ENCODE results near the gene UBE2K.

UBE2K gene

DNA sequence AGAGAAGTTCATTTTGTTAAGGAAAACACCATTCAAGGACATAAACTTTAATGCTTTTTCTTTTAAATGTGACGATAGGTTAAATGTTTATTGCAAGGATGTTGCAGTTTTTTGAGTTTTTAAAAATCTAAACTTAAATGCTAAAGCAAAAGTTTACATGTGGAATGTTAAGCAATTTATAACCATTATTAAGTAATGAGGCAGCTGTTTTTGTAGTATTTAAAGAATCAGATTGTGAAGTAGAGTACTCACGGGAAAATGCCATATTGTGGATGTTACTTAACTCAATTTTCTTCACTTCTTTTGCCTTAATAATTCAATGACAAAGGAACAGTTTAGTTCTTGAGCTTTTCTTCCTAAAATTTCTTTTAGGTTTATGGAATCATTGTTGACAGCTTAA lies 43.5 kb downstream of the UBE2K start:
- TF ChIP-seq ZFX (IDR thresholded peaks at IDR 0.05): no peak
- TF ChIP-seq, protein P1, sequence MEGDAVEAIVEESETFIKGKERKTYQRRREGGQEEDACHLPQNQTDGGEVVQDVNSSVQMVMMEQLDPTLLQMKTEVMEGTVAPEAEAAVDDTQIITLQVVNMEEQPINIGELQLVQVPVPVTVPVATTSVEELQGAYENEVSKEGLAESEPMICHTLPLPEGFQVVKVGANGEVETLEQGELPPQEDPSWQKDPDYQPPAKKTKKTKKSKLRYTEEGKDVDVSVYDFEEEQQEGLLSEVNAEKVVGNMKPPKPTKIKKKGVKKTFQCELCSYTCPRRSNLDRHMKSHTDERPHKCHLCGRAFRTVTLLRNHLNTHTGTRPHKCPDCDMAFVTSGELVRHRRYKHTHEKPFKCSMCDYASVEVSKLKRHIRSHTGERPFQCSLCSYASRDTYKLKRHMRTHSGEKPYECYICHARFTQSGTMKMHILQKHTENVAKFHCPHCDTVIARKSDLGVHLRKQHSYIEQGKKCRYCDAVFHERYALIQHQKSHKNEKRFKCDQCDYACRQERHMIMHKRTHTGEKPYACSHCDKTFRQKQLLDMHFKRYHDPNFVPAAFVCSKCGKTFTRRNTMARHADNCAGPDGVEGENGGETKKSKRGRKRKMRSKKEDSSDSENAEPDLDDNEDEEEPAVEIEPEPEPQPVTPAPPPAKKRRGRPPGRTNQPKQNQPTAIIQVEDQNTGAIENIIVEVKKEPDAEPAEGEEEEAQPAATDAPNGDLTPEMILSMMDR (conservative IDR thresholded peaks at IDR 0.05): no peak
- H3K27ac ChIP-seq: no peak overlapping the region

DNA sequence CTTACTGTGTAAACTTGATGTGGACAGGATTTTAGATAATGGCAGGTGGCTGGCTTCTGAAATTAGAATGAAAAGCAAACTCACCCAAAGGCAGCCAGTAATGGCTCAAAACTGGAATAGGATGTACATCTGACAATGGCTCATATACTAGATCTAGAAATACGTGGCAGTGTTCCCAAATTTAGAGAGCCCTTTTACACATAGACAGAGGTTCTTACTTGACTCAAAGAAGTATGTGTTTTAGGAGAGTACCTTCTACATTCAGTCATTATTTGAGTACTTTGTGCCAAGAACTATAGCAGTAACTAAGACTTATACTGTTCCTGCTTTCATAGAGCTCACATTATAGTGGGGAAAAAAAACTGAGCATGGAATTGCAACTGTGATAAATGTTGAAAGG lies 48.0 kb downstream of the UBE2K start:
- H3K27ac ChIP-seq: no peak overlapping the region
- TF ChIP-seq ZFX (IDR thresholded peaks at IDR 0.05): no peak
- TF ChIP-seq, protein P1 (conservative IDR thresholded peaks at IDR 0.05): no peak

DNA sequence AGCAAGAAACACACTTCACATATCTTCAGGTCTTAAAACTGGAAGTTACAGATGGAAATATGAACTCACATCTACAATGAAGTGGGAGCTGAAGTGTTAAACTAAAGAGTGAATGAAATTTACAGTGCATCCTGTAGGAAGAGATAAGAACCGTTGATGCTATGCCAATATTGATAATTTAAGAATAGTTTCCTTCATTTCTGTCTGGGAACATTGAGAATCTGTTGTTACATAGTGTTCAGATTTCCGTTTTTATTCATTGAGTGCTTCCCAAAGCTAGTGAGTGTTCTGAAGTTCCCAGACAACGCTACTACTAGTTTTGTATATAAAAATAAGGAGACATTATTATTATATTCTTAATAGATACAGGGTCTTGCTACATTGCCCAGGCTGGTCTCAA lies 52.3 kb downstream of the UBE2K start:
- TF ChIP-seq ZFX (IDR thresholded peaks at IDR 0.05): no peak
- TF ChIP-seq, protein P1 (conservative IDR thresholded peaks at IDR 0.05): no peak
- H3K27ac ChIP-seq: no peak overlapping the region

DNA sequence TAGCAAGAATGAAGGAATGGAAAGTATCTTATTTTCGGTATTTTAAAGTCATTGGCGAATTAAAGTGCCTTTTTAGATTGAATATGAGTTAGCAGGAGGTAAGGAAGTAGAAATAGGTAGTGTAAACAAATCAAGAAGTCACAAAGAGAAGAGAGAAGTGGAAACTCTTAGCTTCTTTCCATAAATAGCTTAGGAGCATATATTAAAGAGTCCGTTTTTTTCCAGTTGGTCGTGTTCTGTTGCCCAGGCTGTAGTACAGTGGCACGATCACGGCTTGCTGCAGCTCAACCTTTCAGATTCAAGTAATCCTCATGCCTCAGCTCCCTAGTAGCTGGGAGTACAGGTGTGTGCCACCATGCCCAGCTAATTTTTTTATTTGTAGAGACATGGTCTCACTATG lies 56.4 kb downstream of the UBE2K start:
- no peak overlapping the region for H3K27ac ChIP-seq
- TF ChIP-seq ZFX (IDR thresholded peaks at IDR 0.05): no peak
- TF ChIP-seq, protein P1 (conservative IDR thresholded peaks at IDR 0.05): no peak

DNA sequence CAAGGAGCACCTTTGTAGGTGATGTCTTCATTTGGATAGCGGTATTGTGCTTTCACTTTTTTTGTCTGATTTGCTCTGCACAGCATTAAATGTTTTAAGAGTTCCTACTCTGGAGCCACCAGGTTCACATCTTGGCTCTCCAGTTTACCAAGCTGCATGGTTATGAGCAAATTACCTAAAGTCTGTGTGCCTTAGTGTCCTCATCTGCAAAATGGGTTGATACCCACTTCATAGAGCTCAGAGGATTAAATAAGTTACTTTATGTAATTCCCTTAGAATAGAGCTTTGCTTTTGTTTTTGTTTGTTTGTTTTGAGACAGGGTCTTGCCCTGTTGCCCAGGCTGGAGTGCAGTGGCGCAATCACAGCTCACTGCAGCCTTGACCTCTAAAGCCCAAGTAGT lies 58.2 kb downstream of the UBE2K start:
- H3K27ac ChIP-seq: no peak overlapping the region
- no peak for TF ChIP-seq ZFX (IDR thresholded peaks at IDR 0.05)
- TF ChIP-seq, protein P1 (conservative IDR thresholded peaks at IDR 0.05): no peak

DNA sequence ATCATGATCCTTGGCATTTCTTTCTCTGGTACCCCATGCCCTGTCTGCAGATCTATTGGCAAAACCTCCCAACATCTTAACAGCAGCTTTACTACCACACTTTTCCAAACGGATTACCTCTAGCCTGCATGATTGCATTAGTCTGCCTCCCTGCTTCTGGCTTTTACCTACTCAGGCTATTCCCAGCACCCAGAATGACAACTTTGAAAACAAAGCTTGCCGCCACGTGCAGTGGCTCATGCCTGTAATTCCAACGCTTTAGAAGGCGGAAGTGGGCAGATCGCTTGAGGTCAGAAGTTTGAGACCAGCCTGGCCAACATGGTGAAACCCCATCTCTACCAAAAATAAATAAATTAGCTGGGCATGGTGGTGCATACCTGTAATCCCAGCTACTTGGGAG lies 60.2 kb downstream of the UBE2K start:
- no peak for TF ChIP-seq ZFX (IDR thresholded peaks at IDR 0.05)
- TF ChIP-seq, protein P1 (conservative IDR thresholded peaks at IDR 0.05): no peak
- no peak overlapping the region for H3K27ac ChIP-seq

DNA sequence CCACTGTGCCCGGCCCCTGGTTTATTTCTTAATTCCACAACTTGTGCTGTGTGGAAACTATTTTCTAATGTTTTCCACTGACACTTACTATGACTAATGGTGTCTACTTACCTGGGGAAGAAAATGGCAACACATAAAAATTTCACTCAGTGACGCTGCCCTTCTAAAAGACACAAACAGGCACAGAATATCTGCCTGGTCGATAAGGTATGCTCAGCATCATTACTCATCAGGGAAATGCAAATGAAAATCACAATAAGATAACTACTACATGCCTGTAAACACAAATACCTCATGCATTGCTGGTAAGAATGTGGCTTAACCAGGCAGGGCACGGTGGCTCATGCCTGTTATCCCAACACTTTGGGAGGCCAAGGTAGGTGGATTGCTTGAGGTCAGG lies 61.6 kb downstream of the UBE2K start:
- TF ChIP-seq, protein P1 (conservative IDR thresholded peaks at IDR 0.05): no peak
- TF ChIP-seq ZFX (IDR thresholded peaks at IDR 0.05): no peak
- H3K27ac ChIP-seq: no peak overlapping the region

Measured in C4-2B (cell line).